Measurements from ENCODE around the gene UBR4. TPM values are rescaled to one million over a fixed set of nuclear protein-coding genes. Genes with fewer than 3 reads are reported as not detected.

The UBR4 gene
- total RNA-seq, 4 donors from 2014 or later = 193 to 292 (median 229) TPM

GRCh38 chr1:19057784-19058475 is 152.1 kb downstream of the UBR4 start:
- H3K9me3 ChIP-seq = no peaks in the 10 kb centered on the region
- DNase-seq = no peak
- H3K36me3 ChIP-seq = no peaks in the 10 kb centered on the region
- TF ChIP-seq POLR2A (IDR thresholded peaks at IDR 0.05) (no peak), CTCF (IDR thresholded peaks at IDR 0.05) (no peak)
- peaks cover 0 to 5% of the 10 kb centered on the region in 2 donors for H3K27me3 ChIP-seq
- no peak overlapping the region for H3K27ac ChIP-seq
- H3K4me1 ChIP-seq = no peaks in the 10 kb centered on the region
- H3K4me3 ChIP-seq = no peak overlapping the region

- Histone ChIP-seq H3K27ac (no peak overlapping the region), H3K36me3 (no peaks in the 10 kb centered on the region), H3K9me3 (no peaks in the 10 kb centered on the region), H3K27me3 (peaks cover 0 to 5% of the 10 kb centered on the region in 2 donors), H3K4me1 (no peaks in the 10 kb centered on the region), H3K4me3 (no peak overlapping the region)
- no peak for TF ChIP-seq POLR2A (IDR thresholded peaks at IDR 0.05)
- no peak for TF ChIP-seq CTCF (IDR thresholded peaks at IDR 0.05)
- no peak for DNase-seq
Measured at GRCh38 chr1:19057182-19057779, 152.8 kb downstream of the UBR4 start.

GRCh38 chr1:19055701-19056100 is 154.4 kb downstream of the UBR4 start:
- TF ChIP-seq CTCF (IDR thresholded peaks at IDR 0.05) (no peak), POLR2A (IDR thresholded peaks at IDR 0.05) (no peak)
- Histone ChIP-seq H3K27ac (no peak overlapping the region), H3K27me3 (peaks cover 0 to 5% of the 10 kb centered on the region in 2 donors), H3K9me3 (no peaks in the 10 kb centered on the region), H3K36me3 (no peaks in the 10 kb centered on the region), H3K4me3 (no peak overlapping the region), H3K4me1 (no peaks in the 10 kb centered on the region)
- no peak for DNase-seq

- H3K27ac ChIP-seq = no peak overlapping the region
- H3K4me3 ChIP-seq = no peak overlapping the region
- no peak for DNase-seq
- no peaks in the 10 kb centered on the region for H3K36me3 ChIP-seq
- TF ChIP-seq POLR2A (IDR thresholded peaks at IDR 0.05) (no peak), CTCF (IDR thresholded peaks at IDR 0.05) (no peak)
- H3K27me3 ChIP-seq = peaks cover 0 to 5% of the 10 kb centered on the region in 2 donors
- H3K4me1 ChIP-seq = no peaks in the 10 kb centered on the region
- no peaks in the 10 kb centered on the region for H3K9me3 ChIP-seq
Measured at GRCh38 chr1:19055001-19055400, 155.1 kb downstream of the UBR4 start.

- TF ChIP-seq CTCF (IDR thresholded peaks at IDR 0.05) (no peak), POLR2A (IDR thresholded peaks at IDR 0.05) (no peak)
- Histone ChIP-seq H3K4me1 (no peaks in the 10 kb centered on the region), H3K4me3 (no peak overlapping the region), H3K27ac (no peak overlapping the region), H3K9me3 (no peaks in the 10 kb centered on the region), H3K27me3 (peaks cover 0 to 5% of the 10 kb centered on the region in 2 donors), H3K36me3 (no peaks in the 10 kb centered on the region)
- no peak for DNase-seq
Measured at GRCh38 chr1:19054216-19054615, 155.8 kb downstream of the UBR4 start.

Measured in Peyer's patch (tissue), 4 donors.